ENCODE data around the gene CETN1.

The CETN1 gene

DNA sequence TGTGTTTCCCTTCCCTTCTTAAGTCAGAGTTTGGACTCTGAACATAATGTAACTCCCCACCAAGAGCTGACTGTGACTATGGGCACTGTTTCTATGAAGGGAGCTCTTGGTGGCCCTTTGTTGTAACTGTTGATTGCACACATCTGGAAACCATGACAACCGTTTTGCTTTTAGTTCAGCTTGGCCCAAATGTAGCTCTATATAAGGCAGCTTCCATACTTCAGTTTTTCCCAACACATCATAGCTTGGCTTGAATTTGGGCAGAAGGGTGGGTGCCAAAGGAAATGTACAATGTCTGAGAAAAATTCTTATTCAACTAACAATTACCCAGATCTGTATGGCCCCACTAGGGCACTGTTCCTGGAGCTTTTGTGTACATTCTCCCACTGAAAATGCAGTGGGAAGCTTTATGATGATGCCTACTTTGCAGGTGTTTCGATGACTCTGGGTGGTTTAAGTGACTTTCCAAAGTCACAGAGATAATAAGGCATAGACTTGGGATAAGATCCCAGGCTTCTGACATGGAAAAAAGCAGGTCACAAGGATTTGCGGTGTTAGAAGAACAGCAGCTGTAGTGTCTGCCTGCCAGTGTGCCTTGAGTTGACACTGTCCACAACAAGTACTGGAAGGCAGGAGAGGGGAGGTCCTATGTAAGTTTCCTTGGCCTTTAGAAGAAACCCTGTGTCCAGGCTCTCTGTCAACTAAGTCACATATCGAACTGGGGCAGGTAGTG, 2.4 kb upstream of the CETN1 start:
- DNase-seq: no peak

DNA sequence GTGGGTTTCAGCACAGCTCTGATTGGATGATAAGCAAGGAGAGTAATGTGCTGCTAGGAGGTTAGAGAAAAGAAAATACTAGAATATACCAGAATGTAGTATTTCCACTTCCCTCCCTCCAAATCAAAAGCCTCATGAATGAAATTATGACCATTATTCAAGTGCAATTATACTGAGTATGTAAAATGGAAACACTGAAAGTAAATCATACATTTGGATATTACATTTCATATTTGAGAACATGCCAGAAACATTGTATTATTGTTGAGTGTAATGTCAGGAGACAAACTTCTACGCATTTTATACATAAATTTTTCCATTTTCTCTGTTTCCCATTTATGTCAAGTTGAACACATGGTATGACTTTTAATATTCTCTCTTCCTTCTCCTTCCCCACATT, 942 bp upstream of the CETN1 start:
- no peak for DNase-seq

DNA sequence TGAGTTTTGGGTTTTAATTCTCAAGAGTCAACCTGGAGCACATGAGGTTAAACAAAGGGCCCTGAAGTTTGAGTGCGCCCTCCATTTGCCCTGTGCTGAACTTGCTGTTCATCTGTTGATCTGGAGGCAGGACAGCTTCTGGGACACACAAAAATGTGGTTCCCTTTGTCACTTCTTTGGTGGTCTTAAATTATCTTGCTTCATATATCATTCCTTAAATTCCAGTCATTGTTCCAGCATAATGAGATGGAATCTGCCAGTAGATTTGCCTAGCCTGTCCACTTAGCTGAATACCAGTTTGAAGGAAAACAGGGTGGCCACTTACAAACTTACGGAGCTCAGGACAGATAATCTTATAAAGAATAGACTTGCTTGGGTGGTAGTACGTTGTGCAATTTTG, 916 bp downstream of the CETN1 start:
- no peak for DNase-seq

DNA sequence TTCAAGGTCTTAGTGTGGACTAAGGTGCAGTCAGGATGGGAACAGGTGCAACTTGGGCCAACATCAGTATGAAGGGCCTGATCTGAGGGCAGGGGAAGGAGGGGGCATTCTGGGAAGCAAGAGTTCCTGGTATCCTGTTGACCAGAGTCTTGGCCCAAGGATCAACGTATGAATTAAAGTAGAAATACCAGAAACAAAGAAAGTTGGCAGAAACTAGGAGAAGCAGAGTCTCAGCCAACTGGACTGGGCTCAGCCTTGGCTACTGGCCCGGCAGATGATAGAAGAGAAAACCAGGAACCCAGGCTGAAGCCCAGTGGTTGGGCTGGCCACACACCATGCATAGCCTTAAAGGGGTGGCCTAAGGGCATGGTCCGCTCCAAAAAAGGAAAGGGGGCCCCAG, 2.3 kb downstream of the CETN1 start:
- DNase-seq: no peak

DNA sequence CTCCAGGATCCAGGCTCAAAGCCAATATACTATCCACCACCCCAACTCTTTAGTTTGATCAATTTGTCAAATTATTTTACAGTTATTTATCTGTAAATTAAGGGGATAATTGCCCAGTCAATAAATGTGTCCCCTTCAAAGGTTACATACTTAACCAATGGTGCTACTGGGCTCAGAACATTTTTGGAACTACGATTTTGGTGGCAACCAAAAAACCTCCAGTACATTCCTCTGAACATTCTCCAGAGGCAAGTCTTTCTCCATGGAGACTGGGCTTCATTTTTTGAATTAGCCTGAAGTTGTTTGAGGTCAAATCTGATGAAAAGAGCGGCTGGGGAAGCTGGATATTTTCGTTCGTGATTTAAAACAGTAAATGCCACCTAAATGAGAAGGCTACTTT, 14.9 kb downstream of the CETN1 start:
- no peak for DNase-seq

DNA sequence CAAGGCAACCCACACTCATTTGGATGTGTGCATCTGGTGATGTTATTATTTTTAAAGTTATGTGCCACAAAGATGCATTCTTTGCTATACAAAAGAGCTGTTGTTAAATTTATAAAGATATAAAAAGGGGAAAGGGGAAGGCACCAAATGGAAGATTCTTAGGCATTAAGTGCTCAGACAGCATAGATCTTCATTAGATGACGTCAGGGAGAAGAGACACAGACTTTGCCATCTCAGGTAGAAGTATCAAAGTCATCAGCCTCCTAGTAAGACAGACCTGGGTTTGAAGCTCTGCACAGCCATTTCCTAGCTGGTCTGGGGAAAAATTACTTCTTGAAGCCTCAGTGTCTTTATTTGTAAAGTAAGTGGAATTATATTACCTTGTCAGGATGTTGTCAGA, 15.4 kb downstream of the CETN1 start:
- no peak for DNase-seq

DNA sequence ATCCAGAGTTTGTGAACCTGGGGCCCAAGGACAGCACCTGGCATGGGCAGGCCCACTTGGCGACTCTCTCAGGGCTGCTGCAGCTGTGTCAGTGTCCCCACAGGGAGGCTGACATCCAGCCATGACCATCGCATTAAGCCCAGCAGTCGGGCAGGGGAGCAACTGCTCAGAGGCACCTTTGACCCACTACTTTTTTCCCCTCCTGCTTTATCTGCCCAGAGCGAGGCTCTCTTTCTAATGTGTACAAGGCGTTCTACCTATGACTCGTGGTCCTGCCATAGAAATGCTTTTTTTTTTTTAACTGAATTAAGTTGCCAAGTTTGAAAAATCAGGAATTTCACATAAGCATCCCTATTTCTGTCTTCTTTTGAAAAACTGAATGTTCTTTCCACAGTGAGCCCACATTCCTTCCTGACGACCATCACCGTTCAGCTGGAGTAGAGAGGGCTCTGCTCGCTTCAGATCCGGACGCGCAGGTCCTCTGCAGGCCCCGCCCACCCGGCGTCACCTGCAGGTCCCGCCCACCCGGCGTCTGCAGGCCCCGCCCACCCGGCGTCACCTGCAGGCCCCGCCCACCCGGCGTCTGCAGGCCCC, 16.2 kb downstream of the CETN1 start:
- no peak for DNase-seq

DNA sequence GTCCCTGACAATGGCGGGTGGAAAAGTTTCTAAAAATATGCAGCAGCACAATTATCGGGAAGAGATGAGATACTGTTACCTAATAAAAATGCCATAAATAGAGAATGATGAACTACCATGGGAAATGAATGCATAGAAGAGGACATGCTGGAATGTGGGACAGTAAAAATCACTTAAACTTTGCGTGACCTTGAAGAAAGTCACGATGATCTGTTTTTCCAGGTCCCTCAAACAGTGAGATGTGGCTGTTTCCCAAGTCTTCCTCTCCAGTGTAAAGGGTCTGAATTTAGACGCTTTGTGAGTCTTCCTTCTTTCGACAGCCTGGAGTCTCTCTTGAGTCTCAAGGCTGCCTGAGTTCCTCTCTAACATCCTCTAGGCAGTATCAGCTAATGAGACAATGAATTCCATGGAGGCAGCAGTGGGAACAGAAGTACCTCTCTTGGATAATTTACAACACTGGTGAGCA, 18.0 kb downstream of the CETN1 start:
- no peak for DNase-seq

DNA sequence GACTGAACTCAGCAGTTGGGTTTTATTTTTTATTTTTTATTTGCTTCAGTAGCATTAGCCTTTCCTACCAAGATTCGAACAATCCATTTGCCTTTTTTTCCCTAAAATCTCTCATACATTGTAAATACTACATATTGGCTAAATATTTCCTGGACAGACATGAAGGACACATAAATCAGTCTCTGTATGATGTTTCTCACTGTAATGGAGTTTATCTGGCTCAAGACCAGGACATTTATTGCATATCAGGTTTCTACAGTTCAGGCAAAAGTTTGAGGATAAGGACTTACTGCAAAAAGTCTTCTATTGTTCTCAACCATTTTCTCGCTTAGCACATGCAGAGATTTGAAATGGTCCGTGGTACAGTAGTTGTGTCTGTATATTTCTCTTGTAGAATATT, 19.9 kb downstream of the CETN1 start:
- DNase-seq: no peak

DNA sequence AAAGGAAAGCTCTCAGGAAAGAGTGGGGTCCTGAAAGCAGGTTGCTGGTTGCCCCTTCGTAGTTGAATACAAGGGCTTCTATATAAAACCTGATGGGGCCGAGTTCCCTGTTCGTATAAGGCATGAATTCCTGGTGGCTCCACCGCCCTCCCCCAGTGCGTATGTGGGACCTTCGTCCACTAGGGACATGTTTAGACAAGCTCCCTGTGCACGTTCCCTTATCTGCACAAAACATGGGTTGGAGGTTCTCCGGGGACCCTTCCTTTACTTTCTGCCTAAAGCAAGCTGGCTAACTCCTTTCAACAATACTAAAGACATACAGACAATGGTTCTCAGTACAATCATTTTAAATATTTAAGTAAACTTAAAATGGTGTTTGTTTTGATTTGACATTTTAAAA, 24.6 kb downstream of the CETN1 start:
- DNase-seq: no peak

DNA sequence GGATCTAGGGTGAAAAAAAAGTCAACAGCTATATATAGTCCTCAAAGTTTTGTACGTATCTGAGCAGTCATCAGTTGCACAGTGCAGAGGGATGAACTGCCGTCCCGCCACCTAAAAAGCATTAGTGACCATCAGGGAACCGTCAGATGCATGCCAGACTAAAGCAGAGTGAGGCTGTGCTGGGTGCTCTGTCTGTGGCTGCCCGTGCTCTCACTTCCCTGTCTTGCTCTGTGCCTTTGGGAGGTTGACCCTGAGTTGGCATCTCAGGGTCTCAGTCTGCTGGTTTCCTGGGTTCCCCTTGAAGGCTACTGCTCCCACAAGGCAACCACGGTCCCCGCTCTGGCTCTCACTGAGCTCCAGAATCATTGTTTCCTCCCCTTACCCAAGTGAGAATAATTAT, 27.8 kb downstream of the CETN1 start:
- no peak for DNase-seq

DNA sequence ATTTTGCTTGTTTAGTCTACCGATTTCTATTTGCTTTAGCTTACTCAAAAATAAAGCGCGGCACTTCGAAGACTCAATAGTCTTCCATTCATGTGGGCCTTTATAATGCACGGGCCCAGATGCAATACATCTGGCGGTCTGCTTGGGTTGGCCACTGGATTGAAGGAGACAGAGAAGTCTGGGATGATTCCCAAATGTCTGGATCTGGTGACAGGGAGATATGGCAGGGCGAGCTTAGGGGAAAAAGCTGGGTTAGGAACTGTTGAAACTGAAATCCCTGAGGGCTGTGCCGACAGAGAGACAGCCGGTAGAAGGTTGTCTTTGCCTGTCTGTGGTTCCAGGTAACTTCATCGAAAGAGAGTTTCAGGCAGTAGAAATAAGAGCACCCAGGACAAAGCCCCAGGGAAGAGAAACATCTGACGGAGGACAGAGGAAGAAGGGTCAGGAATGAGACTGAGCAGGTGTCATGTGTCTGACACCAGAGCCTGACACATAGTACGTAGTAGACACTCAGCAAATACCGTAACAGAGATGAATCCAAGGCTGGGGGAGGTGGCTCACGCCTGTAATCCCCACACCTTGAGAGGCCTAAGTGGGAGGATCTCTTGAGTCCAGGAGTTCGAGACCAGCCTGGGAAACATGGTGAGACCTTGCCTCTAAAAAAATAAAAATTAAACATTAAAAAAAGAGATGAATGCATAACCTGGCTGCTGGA, 30.2 kb downstream of the CETN1 start:
- DNase-seq: no peak

DNA sequence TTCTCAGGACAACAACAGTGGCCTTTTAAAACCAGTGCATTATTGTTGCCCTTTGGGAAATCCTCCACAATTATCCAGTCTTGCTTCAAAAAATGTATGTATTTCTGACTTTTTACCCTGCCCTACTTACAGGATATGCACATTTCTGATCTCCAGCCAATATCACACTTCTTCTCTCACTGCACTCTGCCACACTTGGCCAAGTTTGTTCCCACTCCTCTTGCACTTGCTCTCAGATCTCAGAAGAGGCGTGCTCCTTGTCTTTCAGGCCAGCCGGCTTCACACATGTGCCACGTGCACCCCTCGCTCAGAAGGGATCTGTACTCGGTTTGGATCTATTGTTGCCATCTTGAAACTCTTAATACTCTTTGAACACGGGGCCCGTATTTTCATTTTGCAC, 32.0 kb downstream of the CETN1 start:
- DNase-seq: no peak

DNA sequence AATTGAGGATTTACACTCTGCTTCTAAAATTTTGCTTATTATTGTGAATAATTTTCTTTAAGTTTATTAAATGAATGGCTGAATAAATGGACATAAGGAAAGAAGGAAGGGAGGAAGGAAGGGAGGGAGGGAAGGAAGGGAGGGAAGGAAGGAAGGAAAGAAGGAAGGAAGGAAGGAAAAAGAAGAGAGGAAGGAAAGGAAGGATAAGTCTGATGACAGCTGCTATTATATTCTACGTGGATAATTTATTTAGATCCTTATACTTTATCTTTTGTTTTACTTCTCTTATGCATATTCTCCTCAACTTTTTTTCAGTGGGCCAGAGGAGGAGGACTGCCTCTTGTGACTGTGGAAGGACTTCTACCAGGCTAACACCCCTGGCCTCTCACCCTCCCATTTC, 34.0 kb downstream of the CETN1 start:
- no peak for DNase-seq

DNA sequence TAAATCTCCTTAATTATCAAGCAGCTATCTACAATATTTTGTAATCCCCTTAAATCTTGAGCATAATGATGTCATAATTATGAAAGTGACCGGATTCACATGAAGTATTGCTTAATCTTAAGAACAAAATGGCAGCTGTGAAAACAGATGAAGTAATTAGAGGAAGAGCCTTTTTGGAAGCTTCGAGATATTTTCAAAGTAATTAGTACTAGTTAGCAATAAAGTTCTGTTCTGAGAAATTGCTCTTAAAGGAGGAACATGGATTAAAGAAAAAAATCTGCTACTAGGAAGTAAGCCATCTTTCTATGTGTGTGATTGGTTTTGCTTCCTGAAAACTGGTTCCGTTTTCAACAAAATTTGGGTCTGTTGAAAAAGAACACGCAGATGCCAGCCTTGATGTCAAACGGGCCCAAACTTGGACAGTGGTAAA, 34.9 kb downstream of the CETN1 start:
- DNase-seq: no peak

DNA sequence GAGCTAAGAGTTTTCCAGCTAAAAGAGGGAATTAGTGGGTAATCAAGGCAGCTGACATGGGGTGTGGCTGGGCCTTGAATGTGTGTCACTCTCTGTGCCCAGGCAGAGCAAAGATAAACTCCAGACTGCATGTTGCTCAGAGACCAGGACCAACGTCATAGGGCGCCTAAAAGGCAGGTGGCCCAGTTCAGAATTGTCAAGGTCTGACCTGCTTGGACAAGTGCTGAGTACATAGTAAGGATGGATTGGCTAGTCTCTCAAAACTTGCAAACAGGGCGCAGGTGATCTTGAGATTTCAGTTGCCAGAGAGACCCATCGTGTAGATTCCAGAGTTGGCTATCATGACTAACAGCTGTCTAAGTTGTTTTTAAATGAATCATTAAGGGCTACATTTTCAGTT, 35.6 kb downstream of the CETN1 start:
- DNase-seq: no peak

DNA sequence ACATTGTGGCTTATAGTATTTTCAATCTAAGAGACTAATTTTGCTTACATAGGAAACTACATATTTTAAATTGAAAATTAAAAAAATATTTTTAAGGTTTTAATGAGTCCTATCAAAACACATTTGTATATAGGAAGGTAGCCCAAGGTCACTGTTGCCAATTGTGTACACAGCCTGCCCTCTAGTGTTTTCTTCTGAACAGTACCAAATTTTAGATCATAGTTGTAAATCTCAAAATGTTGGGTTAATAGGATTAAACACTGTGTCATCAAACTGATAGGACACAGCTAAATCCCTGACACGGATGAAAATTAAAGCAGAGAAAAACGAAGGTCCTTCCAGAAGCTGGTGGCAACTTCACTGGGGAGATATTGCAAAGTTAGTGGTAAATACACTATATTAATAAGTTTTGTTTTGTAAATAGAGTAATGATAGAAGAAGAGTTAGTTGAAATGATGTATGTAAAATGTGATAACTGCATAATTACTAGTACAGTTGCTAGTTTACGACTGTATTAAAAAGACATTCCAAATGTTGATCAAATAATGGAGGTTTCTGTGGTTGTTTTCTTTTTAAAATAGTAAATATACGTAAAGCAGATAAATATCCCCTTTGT, 36.3 kb downstream of the CETN1 start:
- no peak for DNase-seq

DNA sequence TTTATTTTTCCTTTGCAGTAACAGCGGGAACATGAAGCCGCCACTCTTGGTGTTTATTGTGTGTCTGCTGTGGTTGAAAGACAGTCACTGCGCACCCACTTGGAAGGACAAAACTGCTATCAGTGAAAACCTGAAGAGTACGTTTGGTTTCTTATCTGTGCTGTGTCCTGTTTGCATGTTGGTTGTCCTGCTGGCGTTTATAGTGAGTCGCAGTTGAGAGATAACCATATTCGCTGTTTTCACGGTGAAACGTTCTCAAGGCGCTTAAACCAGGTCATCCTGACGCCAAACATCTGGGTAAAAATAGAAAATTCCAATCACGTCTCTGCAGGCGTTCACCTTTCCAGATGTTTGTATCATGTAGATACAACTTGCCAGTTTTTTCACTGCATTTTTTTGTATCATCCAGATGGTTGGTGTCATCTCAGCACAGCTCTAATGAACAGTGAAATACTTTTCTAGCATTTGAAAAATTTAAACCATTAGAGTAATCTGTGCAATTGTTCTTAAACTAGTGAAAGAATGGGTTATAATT, 37.9 kb downstream of the CETN1 start:
- DNase-seq: no peak

DNA sequence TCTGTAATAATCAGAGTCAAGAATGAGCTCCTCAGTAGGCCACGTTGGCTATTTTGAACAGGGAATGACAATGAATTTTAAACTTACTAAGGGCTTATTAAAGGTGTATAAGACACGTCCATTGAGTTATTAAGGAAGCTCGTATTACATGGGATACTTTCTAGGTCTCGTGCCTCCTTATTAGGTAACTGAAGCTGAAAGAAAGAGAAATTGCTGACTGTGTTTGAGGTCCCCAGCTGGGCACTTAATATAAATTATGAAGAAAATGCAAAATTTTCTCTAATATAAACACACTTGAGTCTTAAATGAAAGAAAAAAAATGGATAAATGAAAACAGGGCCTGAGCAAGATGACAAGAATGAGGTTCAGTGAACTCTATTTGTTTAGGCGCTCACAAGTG, 38.4 kb downstream of the CETN1 start:
- no peak for DNase-seq

DNA sequence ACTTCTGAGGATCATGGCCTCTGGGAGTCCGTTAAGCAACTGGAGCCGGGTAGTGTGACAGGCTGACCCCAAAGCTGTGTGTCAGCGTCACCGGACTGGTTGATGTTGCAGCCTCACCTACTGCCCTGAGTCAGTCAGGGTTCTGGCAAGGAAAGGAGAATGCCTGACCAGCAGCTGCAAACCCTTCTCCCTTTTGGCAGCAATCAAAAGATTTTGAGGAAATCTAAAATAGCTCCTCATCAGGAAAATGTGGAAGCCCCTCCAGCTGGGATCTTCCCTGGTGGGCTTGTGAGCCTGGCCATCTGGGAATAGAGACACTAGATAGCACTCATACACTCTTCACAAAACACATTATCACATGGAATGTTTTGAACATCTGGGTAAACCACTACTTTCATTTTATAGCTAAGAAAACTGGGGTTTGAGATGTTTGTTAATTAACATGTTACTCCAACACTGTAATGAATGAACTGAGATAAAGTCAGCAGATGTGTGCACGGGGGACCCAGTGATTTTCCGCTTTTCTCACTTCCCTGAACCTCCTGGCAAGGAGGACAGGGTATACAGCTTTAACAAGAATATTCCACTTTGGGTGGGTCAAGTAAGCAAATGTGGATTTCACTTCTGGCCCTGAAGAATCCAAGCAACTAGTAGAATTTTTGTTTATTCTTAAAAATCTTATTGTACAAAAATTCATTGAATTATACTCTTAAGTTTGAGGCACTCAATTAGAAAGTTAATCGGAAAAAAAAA, 41.3 kb downstream of the CETN1 start:
- no peak for DNase-seq

DNA sequence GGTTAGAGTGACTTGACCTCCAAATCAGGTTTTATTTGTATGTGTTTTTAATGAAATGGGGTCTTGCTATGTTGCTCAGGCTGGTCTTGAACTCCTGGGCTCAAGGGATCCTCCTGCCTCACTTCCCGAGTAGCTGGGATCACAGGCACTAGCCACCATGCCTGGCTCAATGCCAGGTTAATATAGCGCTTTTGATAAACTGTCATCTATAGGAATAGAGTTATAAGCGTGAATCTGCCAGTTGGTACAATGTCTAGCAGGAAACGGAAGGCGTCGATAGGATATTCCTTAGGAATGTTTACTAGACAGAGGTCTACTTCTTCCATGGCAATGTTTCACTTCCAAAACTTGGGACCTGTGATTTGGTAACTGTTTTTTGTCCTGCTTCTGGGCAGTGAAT, 42.1 kb downstream of the CETN1 start:
- DNase-seq: no peak

DNA sequence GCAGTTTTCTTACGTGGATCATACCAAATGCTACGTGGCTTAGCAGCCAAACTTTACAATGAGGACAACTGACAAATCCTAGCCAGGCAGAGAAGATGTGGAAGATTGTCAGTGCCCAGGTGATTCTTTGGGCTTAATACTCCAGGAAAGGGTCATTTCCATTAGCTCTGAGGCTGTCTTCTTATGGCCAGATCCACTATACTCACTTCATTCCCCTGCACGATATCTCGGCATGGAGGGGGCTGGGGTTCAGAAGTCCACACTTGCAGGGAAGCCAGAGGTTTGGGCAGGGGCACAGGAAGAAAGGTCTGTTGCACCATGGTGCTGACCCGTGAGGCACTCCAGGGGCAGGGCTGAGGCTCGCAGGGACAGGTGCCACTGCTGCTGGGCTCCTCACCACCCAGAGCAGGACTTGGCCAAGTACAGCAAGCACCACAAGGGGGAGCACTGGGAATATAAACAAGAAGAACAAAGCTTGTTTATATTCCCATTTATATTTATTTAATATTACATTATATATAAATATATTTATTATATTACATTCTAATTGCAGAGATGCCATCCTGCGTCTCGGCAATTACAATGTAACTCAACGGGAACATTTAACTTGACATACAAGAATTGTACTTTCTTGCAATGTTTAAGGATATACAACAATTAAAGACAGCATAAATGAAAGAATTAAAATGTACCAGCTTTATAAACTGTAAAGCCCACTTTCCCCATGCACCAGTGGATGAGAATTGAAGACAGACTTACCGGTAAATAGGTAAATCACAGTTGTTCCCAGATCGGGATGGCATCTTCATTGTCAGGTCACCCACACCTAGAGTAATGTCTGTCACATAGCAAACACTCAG, 43.8 kb downstream of the CETN1 start:
- DNase-seq: peak; percentile 66 to 71
